LHCN-M2 (cell line): ENCODE measurements around the gene SSPN. TPM values are rescaled to one million over a fixed set of nuclear protein-coding genes. Genes with fewer than 3 reads are reported as not detected.

Experiments used
- DNase-seq: peaks from one replicate; pipeline ENCODE4 v3.0.0-alpha.2; 2012; ENCODE audit warnings: low read depth
- total RNA-seq: library from RNA; depleted of rRNA; stranded (reverse); fragments of >200 nt; gene quantifications from 2 replicates; pipeline ENCODE4 v1.2.3, GENCODE V29; 2014

SSPN gene
- total RNA-seq, 1 experiment from 2014 or later = 12.8 TPM

- no peak for DNase-seq
Measured at GRCh38 chr12:26265606-26266005, 70.2 kb downstream of the SSPN start.

GRCh38 chr12:26266881-26267280, 71.5 kb downstream of the SSPN start:
- no peak for DNase-seq

- no peak for DNase-seq
Measured at GRCh38 chr12:26268841-26269561, 73.6 kb downstream of the SSPN start.

- peak; percentile 88 for DNase-seq
Measured at GRCh38 chr12:26269562-26270284, 74.3 kb downstream of the SSPN start.

- no peak for DNase-seq
Measured at GRCh38 chr12:26271024-26271423, 75.7 kb downstream of the SSPN start.

- no peak for DNase-seq
Measured at GRCh38 chr12:26271889-26272492, 76.6 kb downstream of the SSPN start.

GRCh38 chr12:26272851-26273250, 77.5 kb downstream of the SSPN start:
- no peak for DNase-seq

GRCh38 chr12:26273811-26274210, 78.4 kb downstream of the SSPN start:
- DNase-seq = no peak

- peak; percentile 99 for DNase-seq
Measured at GRCh38 chr12:26274441-26275312, 79.3 kb downstream of the SSPN start.

GRCh38 chr12:26275313-26276131, 80.1 kb downstream of the SSPN start:
- DNase-seq = no peak

GRCh38 chr12:26276709-26277108, 81.3 kb downstream of the SSPN start:
- no peak for DNase-seq

- DNase-seq = peak; percentile 46
Measured at GRCh38 chr12:26277506-26278246, 82.3 kb downstream of the SSPN start.

GRCh38 chr12:26278266-26278665, 82.9 kb downstream of the SSPN start:
- no peak for DNase-seq

GRCh38 chr12:26278666-26279065, 83.3 kb downstream of the SSPN start:
- no peak for DNase-seq

- no peak for DNase-seq
Measured at GRCh38 chr12:26279091-26279490, 83.7 kb downstream of the SSPN start.

GRCh38 chr12:26279908-26280307, 84.5 kb downstream of the SSPN start:
- no peak for DNase-seq

GRCh38 chr12:26280869-26281268, 85.5 kb downstream of the SSPN start:
- DNase-seq = no peak

GRCh38 chr12:26281320-26281719, 85.9 kb downstream of the SSPN start:
- DNase-seq = no peak

GRCh38 chr12:26282339-26282940, 87.1 kb downstream of the SSPN start:
- no peak for DNase-seq

- DNase-seq = no peak
Measured at GRCh38 chr12:26283046-26283445, 87.7 kb downstream of the SSPN start.
